GM13977 (cell line): ENCODE measurements around the gene STT3A.

ENCODE experiments used
- DNase-seq: peaks from one replicate; pipeline ENCODE4 v3.0.0; 2012; ENCODE audit warnings: low spot score
- CTCF ChIP-seq: IDR thresholded peaks from 2 replicates; pipeline ENCODE4 v1.5.1; 2012; ENCODE audit warnings: mild to moderate bottlenecking, control low read depth; ENCODE audit not compliant: insufficient read depth; ENCODE audit errors: extremely low read depth, missing control alignments
- in situ Hi-C: fragments of 300-500 bp; cut with MboI; formaldehyde crosslinking; loops from one replicate; pipeline ENCODE4 v1.12.0; 2022; ENCODE audit warnings: low sequenced_read_pairs, low pct_unique_long_range_greater_than_20kb, mixed read lengths, inconsistent platforms; ENCODE audit not compliant: unreplicated experiment

The STT3A gene

GRCh38 chr11:125585487-125585886, 7.2 kb upstream of the STT3A start:
- DNase-seq, result no peak
- in situ Hi-C loops, result no loop called here
- TF ChIP-seq CTCF, result no peak

- no peak for DNase-seq
- in situ Hi-C loops, result no loop called here
- TF ChIP-seq CTCF, result no peak
These were observed 6.0 kb upstream of the STT3A start for GRCh38 chr11:125586623-125587022.

- DNase-seq, result no peak
- no peak for TF ChIP-seq CTCF
- in situ Hi-C loops, result no loop called here
These were observed 5.2 kb upstream of the STT3A start for GRCh38 chr11:125587480-125587879.

- DNase-seq, result no peak
- in situ Hi-C loops, result no loop called here
- no peak for TF ChIP-seq CTCF
These were observed 4.1 kb upstream of the STT3A start for GRCh38 chr11:125588505-125588904.

GRCh38 chr11:125591649-125592304, 875 bp upstream of the STT3A start:
- in situ Hi-C loops, result no loop called here
- DNase-seq, result peak; percentile 31
- no peak for TF ChIP-seq CTCF

- TF ChIP-seq CTCF, result no peak
- no peak for DNase-seq
- in situ Hi-C loops, result no loop called here
These were observed 615 bp downstream of the STT3A start for GRCh38 chr11:125593114-125593820.

- in situ Hi-C loops, result no loop called here
- TF ChIP-seq CTCF, result no peak
These were observed 2.3 kb downstream of the STT3A start for GRCh38 chr11:125594958-125595357.

More at GRCh38 chr11:125594958-125595357, 2.3 kb downstream of the STT3A start:
- no peak for DNase-seq
